K562 (cell line): Measurements from ENCODE around the gene FASN. TPM values are rescaled to one million over a fixed set of nuclear protein-coding genes. Genes with fewer than 3 reads are reported as not detected.

Experiments
- CBX3 ChIP-seq, 2 experiments: IDR thresholded peaks; 1 replicate in 1 of 2; 2 replicates in 1 of 2; pipeline ENCODE4 v1.6.1; 2012; ENCODE audit warnings: inconsistent platforms in 2 of 2, low read length in 2 of 2, borderline replicate concordance in 1 of 2, control low read depth in 1 of 2
- GTF2E2 ChIP-seq: fragments of 200-800 bp; sonication (Bioruptor generic); IDR thresholded peaks from 2 replicates; pipeline ENCODE4 v1.6.1; 2016; ENCODE audit warnings: missing genetic modification characterization, missing compliant biosample characterization
- HDAC3 ChIP-seq: fragments of 450-650 bp; IDR thresholded peaks from 2 replicates; pipeline ENCODE4 v1.6.1; 2018; ENCODE audit warnings: borderline replicate concordance, mild to moderate bottlenecking, moderate library complexity; ENCODE audit not compliant: partially characterized antibody
- JUND ChIP-seq, 2 experiments: IDR thresholded peaks; 2 replicates in 1 of 2; 3 replicates in 1 of 2; pipeline ENCODE4 v1.6.1; 2011; ENCODE audit warnings: borderline replicate concordance in 2 of 2, low read depth in 2 of 2, low read length in 2 of 2, improper control_type of control experiment in 1 of 2, missing biosample characterization in 1 of 2, missing genetic modification characterization in 1 of 2, missing genetic modification reagents in 1 of 2
- NONO ChIP-seq, 2 experiments: fragments of 200-400 bp in 1 of 2; fragments of 450-650 bp in 1 of 2; formaldehyde crosslinking in 1 of 2; IDR thresholded peaks; 2 replicates each; pipeline ENCODE4 v1.6.1; 2017; ENCODE audit warnings: low read depth in 2 of 2, mild to moderate bottlenecking in 2 of 2, moderate library complexity in 2 of 2, low read length in 1 of 2
- RERE ChIP-seq: sonication (generic); formaldehyde crosslinking; IDR thresholded peaks from 2 replicates; pipeline ENCODE4 v1.8.0; 2023; ENCODE audit warnings: missing genetic modification reagents, mild to moderate bottlenecking, borderline replicate concordance
- ZNF551 ChIP-seq: fragments of 250-450 bp; sonication (Bioruptor Pico); IDR thresholded peaks from 2 replicates; pipeline ENCODE4 v1.5.0; 2021; ENCODE audit warnings: mild to moderate bottlenecking, moderate library complexity
- ZNF79 ChIP-seq: fragments of 250-450 bp; sonication (Bioruptor Pico); IDR thresholded peaks from 2 replicates; pipeline ENCODE4 v1.4.0; 2020; ENCODE audit warnings: low read depth, mild to moderate bottlenecking, moderate library complexity
- polyA plus RNA-seq, 8 experiments: library from polyadenylated mRNA; depleted of rRNA in 4 of 8; stranded (reverse) in 5 of 8; unstranded in 3 of 8; fragments of >200 nt; fragmentation: Nextera tagmentation in 2 of 8; fragmentation: Illumina TruSeq in 1 of 8; extraction: Ambion mirVana in 2 of 8; extraction: Trizol in 1 of 8; gene quantifications; 2 replicates each; pipeline versions ENCODE4 v1.2.1 to v1.2.3, GENCODE V29; 2011 to 2014; ENCODE audit warnings: inconsistent platforms in 1 of 8, missing spikeins in 1 of 8
- total RNA-seq, 7 experiments: library from RNA; depleted of rRNA in 6 of 7; stranded (reverse); fragments of >200 nt in 6 of 7; fragmentation: Illumina TruSeq in 2 of 7; extraction: Trizol in 2 of 7; gene quantifications; 2 replicates each; pipeline versions ENCODE4 v1.2.1 to v1.2.3, GENCODE V29; 2011 to 2021; ENCODE audit warnings: low replicate concordance in 1 of 7
- TF ChIP-seq, protein P1 (sequence below): fragments of 450-650 bp; IDR thresholded peaks from 2 replicates; pipeline ENCODE4 v1.6.1; 2017; ENCODE audit warnings: antibody characterized with exemption, mild to moderate bottlenecking
- TF ChIP-seq, protein P2 (sequence below): sonication (generic); formaldehyde crosslinking; IDR thresholded peaks from 2 replicates; pipeline ENCODE4 v1.5.0; 2020; ENCODE audit warnings: missing genetic modification reagents
- TF ChIP-seq, protein P3 (sequence below): sonication (generic); formaldehyde crosslinking; IDR thresholded peaks from 2 replicates; pipeline ENCODE4 v1.8.1; 2023; ENCODE audit warnings: mild to moderate bottlenecking, missing genetic modification reagents

FASN gene
- total and polyA plus RNA-seq, 9 of the 15 experiments (the other 6 are each of a cell fraction or from before 2014, with no cell fraction given): 0.15 to 663 (median 49.9) TPM

- TF ChIP-seq RERE (no peak), JUND (IDR thresholded peaks at IDR 0.05; ENCODE audit: borderline replicate concordance, low read depth, low read length) (peak; percentile 22; the same call in 1 of the 2 replicates), JUND (tag; IDR thresholded peaks at IDR 0.05; ENCODE audit: borderline replicate concordance, low read depth, low read length) (no peak), NONO (IDR thresholded peaks at IDR 0.05; ENCODE audit: low read depth in 2 of 2, low read length in 1 of 2) (peak in 1 of 2 experiments; percentile 83; a peak in 2 of 4 replicates), CBX3 (IDR thresholded peaks at IDR 0.05; ENCODE audit: borderline replicate concordance in 1 of 2, low read length in 2 of 2) (0 out of 3 replicates have a peak, but pooled peaks of 1 of the 2 experiments have one; percentile 20), GTF2E2 (tag) (peak; percentile 74; the same call in 1 of the 2 replicates), ZNF551 (CRISPR knock-in tag) (no peak), HDAC3 (no peak), ZNF79 (CRISPR knock-in tag) (no peak)
- TF ChIP-seq, protein P1, sequence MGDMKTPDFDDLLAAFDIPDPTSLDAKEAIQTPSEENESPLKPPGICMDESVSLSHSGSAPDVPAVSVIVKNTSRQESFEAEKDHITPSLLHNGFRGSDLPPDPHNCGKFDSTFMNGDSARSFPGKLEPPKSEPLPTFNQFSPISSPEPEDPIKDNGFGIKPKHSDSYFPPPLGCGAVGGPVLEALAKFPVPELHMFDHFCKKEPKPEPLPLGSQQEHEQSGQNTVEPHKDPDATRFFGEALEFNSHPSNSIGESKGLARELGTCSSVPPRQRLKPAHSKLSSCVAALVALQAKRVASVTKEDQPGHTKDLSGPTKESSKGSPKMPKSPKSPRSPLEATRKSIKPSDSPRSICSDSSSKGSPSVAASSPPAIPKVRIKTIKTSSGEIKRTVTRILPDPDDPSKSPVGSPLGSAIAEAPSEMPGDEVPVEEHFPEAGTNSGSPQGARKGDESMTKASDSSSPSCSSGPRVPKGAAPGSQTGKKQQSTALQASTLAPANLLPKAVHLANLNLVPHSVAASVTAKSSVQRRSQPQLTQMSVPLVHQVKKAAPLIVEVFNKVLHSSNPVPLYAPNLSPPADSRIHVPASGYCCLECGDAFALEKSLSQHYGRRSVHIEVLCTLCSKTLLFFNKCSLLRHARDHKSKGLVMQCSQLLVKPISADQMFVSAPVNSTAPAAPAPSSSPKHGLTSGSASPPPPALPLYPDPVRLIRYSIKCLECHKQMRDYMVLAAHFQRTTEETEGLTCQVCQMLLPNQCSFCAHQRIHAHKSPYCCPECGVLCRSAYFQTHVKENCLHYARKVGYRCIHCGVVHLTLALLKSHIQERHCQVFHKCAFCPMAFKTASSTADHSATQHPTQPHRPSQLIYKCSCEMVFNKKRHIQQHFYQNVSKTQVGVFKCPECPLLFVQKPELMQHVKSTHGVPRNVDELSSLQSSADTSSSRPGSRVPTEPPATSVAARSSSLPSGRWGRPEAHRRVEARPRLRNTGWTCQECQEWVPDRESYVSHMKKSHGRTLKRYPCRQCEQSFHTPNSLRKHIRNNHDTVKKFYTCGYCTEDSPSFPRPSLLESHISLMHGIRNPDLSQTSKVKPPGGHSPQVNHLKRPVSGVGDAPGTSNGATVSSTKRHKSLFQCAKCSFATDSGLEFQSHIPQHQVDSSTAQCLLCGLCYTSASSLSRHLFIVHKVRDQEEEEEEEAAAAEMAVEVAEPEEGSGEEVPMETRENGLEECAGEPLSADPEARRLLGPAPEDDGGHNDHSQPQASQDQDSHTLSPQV: no peak
- TF ChIP-seq, protein P2, sequence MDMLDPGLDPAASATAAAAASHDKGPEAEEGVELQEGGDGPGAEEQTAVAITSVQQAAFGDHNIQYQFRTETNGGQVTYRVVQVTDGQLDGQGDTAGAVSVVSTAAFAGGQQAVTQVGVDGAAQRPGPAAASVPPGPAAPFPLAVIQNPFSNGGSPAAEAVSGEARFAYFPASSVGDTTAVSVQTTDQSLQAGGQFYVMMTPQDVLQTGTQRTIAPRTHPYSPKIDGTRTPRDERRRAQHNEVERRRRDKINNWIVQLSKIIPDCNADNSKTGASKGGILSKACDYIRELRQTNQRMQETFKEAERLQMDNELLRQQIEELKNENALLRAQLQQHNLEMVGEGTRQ (CRISPR knock-in tag): peak; percentile 13; the same call in 1 of the 2 replicates
- TF ChIP-seq, protein P3, sequence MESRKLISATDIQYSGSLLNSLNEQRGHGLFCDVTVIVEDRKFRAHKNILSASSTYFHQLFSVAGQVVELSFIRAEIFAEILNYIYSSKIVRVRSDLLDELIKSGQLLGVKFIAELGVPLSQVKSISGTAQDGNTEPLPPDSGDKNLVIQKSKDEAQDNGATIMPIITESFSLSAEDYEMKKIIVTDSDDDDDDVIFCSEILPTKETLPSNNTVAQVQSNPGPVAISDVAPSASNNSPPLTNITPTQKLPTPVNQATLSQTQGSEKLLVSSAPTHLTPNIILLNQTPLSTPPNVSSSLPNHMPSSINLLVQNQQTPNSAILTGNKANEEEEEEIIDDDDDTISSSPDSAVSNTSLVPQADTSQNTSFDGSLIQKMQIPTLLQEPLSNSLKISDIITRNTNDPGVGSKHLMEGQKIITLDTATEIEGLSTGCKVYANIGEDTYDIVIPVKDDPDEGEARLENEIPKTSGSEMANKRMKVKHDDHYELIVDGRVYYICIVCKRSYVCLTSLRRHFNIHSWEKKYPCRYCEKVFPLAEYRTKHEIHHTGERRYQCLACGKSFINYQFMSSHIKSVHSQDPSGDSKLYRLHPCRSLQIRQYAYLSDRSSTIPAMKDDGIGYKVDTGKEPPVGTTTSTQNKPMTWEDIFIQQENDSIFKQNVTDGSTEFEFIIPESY (CRISPR knock-in tag): peak; percentile 70
Measured at GRCh38 chr17:82098169-82098938, at the start of gene FASN (continued).
